HCT116 (cell line): Measurements from ENCODE around the gene TMEM40. TPM values are rescaled to one million over a fixed set of nuclear protein-coding genes. Genes with fewer than 3 reads are reported as not detected.

Experiments
- ATAC-seq: fragments of 200-7000 bp; cut with Tn5 transposase; 2 replicates; pipeline ENCODE4 v1.9.1; 2020; ENCODE audit warnings: mild to moderate bottlenecking, moderate library complexity
- BruUV-seq: library from RNA; stranded (reverse); fragments of 400-500 nt; replicated peaks from 2 replicates; lab custom pipeline; 2021; lab: Mats Ljungman, UMichigan
- CTCF ChIA-PET: fragments of 300-600 bp; sonication (Branson Sonifier 250); formaldehyde crosslinking; loops from one replicate; lab custom pipeline; 2021; ENCODE audit warnings: antibody characterized with exemption; lab: Charles Lee
- POLR2A ChIA-PET: fragments of 300-600, 350-600 bp; sonication (Branson Sonifier 250); formaldehyde crosslinking; loops from one replicate; lab custom pipeline; 2021; ENCODE audit warnings: antibody characterized with exemption; lab: Charles Lee
- RAD21 ChIA-PET, 2 experiments: fragments of 300-600 bp; sonication (Branson Sonifier 250); formaldehyde crosslinking; loops; one replicate each; lab custom pipeline; 2023; ENCODE audit warnings: low total read pairs in 2 of 2; ENCODE audit not compliant: uncharacterized antibody in 2 of 2, unreplicated experiment in 2 of 2, low non-redundant PET in 1 of 2; lab: Charles Lee
- DNase-seq: peaks from one replicate; pipeline ENCODE4 v3.0.0-alpha.2; 2010; ENCODE audit warnings: low read depth, low spot score
- H2AFZ ChIP-seq: fragments of 200-600 bp; shearing (Covaris generic), sonication (generic); 2 replicates; pipeline ENCODE4 v1.6.1; 2017; ENCODE audit warnings: low read depth, mixed run types, mixed read lengths, antibody characterized with exemption, low read length; ENCODE audit not compliant: poor library complexity, severe bottlenecking
- H3K27ac ChIP-seq: 2 replicates; pipeline ENCODE4 v1.5.1; 2012; ENCODE audit warnings: low read depth, low read length
- H3K27me3 ChIP-seq: fragments of 200-600 bp; sonication (generic); 2 replicates; pipeline ENCODE4 v1.6.1; 2016; ENCODE audit warnings: mixed run types, low read length, mixed read lengths; ENCODE audit not compliant: insufficient read depth
- H3K36me3 ChIP-seq, 2 experiments: fragments of 200-500 bp in 1 of 2; fragments of 200-600 bp in 1 of 2; sonication (Bioruptor generic) in 1 of 2; sonication (generic) in 1 of 2; 2 replicates each; pipeline versions ENCODE4 v1.5.1 to v1.6.1; 2014 to 2016; ENCODE audit warnings: low read length in 2 of 2, inconsistent platforms in 1 of 2, mixed read lengths in 1 of 2, mixed run types in 1 of 2; ENCODE audit not compliant: insufficient read depth in 2 of 2, control insufficient read depth in 1 of 2
- H3K4me1 ChIP-seq, 2 experiments: fragments of 200-600 bp in 1 of 2; sonication (generic) in 1 of 2; 2 replicates each; pipeline versions ENCODE4 v1.5.1 to v1.6.1; 2012 to 2017; ENCODE audit warnings: low read length in 2 of 2, inconsistent platforms in 1 of 2, mild to moderate bottlenecking in 1 of 2, mixed read lengths in 1 of 2, mixed run types in 1 of 2, moderate library complexity in 1 of 2; ENCODE audit not compliant: insufficient read depth in 2 of 2, control insufficient read depth in 1 of 2
- H3K4me2 ChIP-seq: fragments of 200-600 bp; sonication (generic); 2 replicates; pipeline ENCODE4 v1.6.1; 2017; ENCODE audit warnings: mixed run types, low read length, mixed read lengths
- H3K4me3 ChIP-seq, 2 experiments: fragments of 200-600 bp in 1 of 2; sonication (generic) in 1 of 2; replicated peaks in 1 of 2; 2 replicates each; pipeline ENCODE4 v1.5.1; 2011 to 2016; ENCODE audit warnings: low read length in 2 of 2, control low read depth in 1 of 2, low read depth in 1 of 2, mild to moderate bottlenecking in 1 of 2, mixed read lengths in 1 of 2, mixed run types in 1 of 2
- H3K79me2 ChIP-seq: fragments of 200-600 bp; sonication (generic); 2 replicates; pipeline ENCODE4 v1.6.1; 2017; ENCODE audit warnings: mild to moderate bottlenecking, mixed run types, low read length, moderate library complexity, mixed read lengths; ENCODE audit not compliant: insufficient read depth
- H3K9ac ChIP-seq: fragments of 200-600 bp; sonication (generic); 2 replicates; pipeline ENCODE4 v1.6.1; 2016; ENCODE audit warnings: low read length, mixed read lengths
- H3K9me2 ChIP-seq: fragments of 200-600 bp; sonication (generic), shearing (Covaris generic); 2 replicates; pipeline ENCODE4 v1.6.1; 2017; ENCODE audit warnings: mixed run types, mild to moderate bottlenecking, moderate library complexity; ENCODE audit not compliant: insufficient read depth
- H3K9me3 ChIP-seq, 2 experiments: fragments of 200-500 bp in 1 of 2; fragments of 200-600 bp in 1 of 2; sonication (Bioruptor generic) in 1 of 2; sonication (generic) in 1 of 2; 2 replicates each; pipeline ENCODE4 v1.6.1; 2014 to 2017; ENCODE audit warnings: low read length in 2 of 2, mixed read lengths in 2 of 2, inconsistent platforms in 1 of 2, low read depth in 1 of 2, mild to moderate bottlenecking in 1 of 2, mixed run types in 1 of 2, moderate library complexity in 1 of 2; ENCODE audit not compliant: control insufficient read depth in 1 of 2, insufficient read depth in 1 of 2
- H4K20me1 ChIP-seq: fragments of 200-600 bp; sonication (generic), shearing (Covaris generic); 2 replicates; pipeline ENCODE4 v1.6.1; 2017; ENCODE audit warnings: mixed run types, mild to moderate bottlenecking, moderate library complexity; ENCODE audit not compliant: insufficient read depth
- CBX3 ChIP-seq: IDR thresholded peaks from 2 replicates; pipeline ENCODE4 v1.6.1; 2012; ENCODE audit warnings: low read depth
- EGR1 ChIP-seq: IDR thresholded peaks from 2 replicates; pipeline ENCODE4 v1.6.1; 2012; ENCODE audit warnings: low read depth
- EZH2 ChIP-seq: fragments of 200-600 bp; sonication (generic); IDR thresholded peaks from 2 replicates; pipeline ENCODE4 v1.6.1; 2017; ENCODE audit warnings: antibody characterized with exemption, mixed run types
- EZH2phosphoT487 ChIP-seq: fragments of 200-600 bp; IDR thresholded peaks from 2 replicates; pipeline ENCODE4 v1.6.1; 2018; ENCODE audit warnings: antibody characterized with exemption, borderline replicate concordance
- JUND ChIP-seq: IDR thresholded peaks from 2 replicates; pipeline ENCODE4 v1.6.1; 2012
- POLR2A ChIP-seq: IDR thresholded peaks from 2 replicates; pipeline ENCODE4 v1.7.0; 2011; ENCODE audit warnings: borderline replicate concordance; ENCODE audit not compliant: insufficient read depth, insufficient read length; ENCODE audit errors: extremely low read depth
- POLR2AphosphoS5 ChIP-seq: IDR thresholded peaks from 2 replicates; pipeline ENCODE4 v1.6.1; 2011; ENCODE audit warnings: mild to moderate bottlenecking, low read depth, low read length, moderate library complexity
- SIN3A ChIP-seq: IDR thresholded peaks from 2 replicates; pipeline ENCODE4 v1.6.1; 2012; ENCODE audit warnings: low read depth
- SP1 ChIP-seq: IDR thresholded peaks from 2 replicates; pipeline ENCODE4 v1.6.1; 2012; ENCODE audit warnings: low read depth
- SRF ChIP-seq: IDR thresholded peaks from 2 replicates; pipeline ENCODE4 v1.6.1; 2012; ENCODE audit warnings: low read depth
- TCF7L2 ChIP-seq: IDR thresholded peaks from 2 replicates; pipeline ENCODE4 v1.7.0; 2011; ENCODE audit warnings: borderline replicate concordance, inconsistent platforms; ENCODE audit not compliant: insufficient read depth, insufficient read length; ENCODE audit errors: extremely low read depth
- ZFX ChIP-seq: fragments of 450-650 bp; IDR thresholded peaks from 2 replicates; pipeline ENCODE4 v1.6.1; 2017
- intact Hi-C: fragments of 100-400 bp; cut with micrococcal nuclease; formaldehyde crosslinking; loops from 2 replicates; pipeline ENCODE4 v1.10.0; 2022
- total RNA-seq: library from RNA; stranded (reverse); gene quantifications from one replicate; pipeline ENCODE4 v1.2.1, GENCODE V29; 2021; ENCODE audit not compliant: unreplicated experiment
- TF ChIP-seq, protein P1 (sequence below): IDR thresholded peaks from 2 replicates; pipeline ENCODE4 v1.6.1; 2012
- TF ChIP-seq, protein P2 (sequence below): IDR thresholded peaks from 2 replicates; pipeline ENCODE4 v1.6.1; 2012
- TF ChIP-seq, protein P3 (sequence below), 3 experiments: fragments of 200-600 bp in 1 of 3; sonication (generic) in 1 of 3; IDR thresholded peaks in 2 of 3; conservative IDR thresholded peaks in 1 of 3; 2 replicates each; pipeline ENCODE4 v1.5.1; 2012 to 2017; ENCODE audit warnings: low read depth in 2 of 3, low read length in 2 of 3, antibody characterized with exemption in 1 of 3, borderline replicate concordance in 1 of 3, control low read depth in 1 of 3, mild to moderate bottlenecking in 1 of 3, mixed read lengths in 1 of 3, mixed run types in 1 of 3, moderate library complexity in 1 of 3; ENCODE audit not compliant: insufficient read depth in 1 of 3
- TF ChIP-seq, protein P4 (sequence below): IDR thresholded peaks from 2 replicates; pipeline ENCODE4 v1.6.1; 2011; ENCODE audit warnings: mild to moderate bottlenecking, low read length, moderate library complexity; ENCODE audit not compliant: insufficient replicate concordance; ENCODE audit errors: extremely low read depth
- TF ChIP-seq, protein P5 (sequence below): IDR thresholded peaks from 2 replicates; pipeline ENCODE4 v1.6.1; 2012; ENCODE audit warnings: low read depth

Gene TMEM40
- total RNA-seq, 1 experiment from 2014 or later, result 12.3 TPM

DNA sequence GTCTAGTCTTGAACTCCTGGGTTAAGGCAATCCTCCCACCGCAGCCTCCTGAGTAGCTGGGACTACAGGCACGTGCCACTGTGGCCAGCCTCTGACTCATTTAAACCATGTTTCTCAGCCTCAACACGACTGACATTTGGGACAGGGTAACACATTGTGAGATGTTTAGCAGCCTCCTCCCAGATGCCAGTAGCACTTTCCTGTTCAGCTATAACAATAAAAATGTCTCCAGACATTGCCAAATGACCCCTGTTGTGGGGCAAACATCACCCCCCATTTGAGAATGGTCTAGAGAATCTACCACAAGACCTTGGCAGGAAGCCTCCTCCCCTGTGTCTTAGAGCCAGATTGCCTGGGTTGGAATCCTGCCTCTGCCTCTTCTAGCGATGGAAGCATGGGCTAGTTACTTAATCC lies 8.4 kb downstream of the TMEM40 start:
- CTCF ChIA-PET, result interaction anchor here (1.3 kb wide), 1 partner anchor 31 kb away, joined by 3 read pairs; no protein-coding TSS in a partner anchor
- Histone ChIP-seq H3K79me2 (no peaks in the 10 kb centered on the region), H3K36me3 (no peaks in the 10 kb centered on the region), H3K4me2 (peak overlapping the region; percentile 27), H3K27me3 (no peaks in the 10 kb centered on the region), H3K9me3 (no peaks in the 10 kb centered on the region), H3K9me2 (no peaks in the 10 kb centered on the region), H3K27ac (peak overlapping the region; percentile 49), H3K4me1 (peaks cover 15 to 53% of the 10 kb centered on the region in 2 experiments)
- no peak for DNase-seq
- RAD21 ChIA-PET, result no interaction called here
- ATAC-seq, result peak; percentile 70
- POLR2A ChIA-PET, result no interaction called here
- no peak for TF ChIP-seq EGR1
- TF ChIP-seq, protein P1, sequence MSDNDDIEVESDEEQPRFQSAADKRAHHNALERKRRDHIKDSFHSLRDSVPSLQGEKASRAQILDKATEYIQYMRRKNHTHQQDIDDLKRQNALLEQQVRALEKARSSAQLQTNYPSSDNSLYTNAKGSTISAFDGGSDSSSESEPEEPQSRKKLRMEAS, result no peak
- no peak for TF ChIP-seq POLR2A
- no peak for TF ChIP-seq SP1
- TF ChIP-seq, protein P2, sequence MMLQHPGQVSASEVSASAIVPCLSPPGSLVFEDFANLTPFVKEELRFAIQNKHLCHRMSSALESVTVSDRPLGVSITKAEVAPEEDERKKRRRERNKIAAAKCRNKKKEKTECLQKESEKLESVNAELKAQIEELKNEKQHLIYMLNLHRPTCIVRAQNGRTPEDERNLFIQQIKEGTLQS, result no peak
- TF ChIP-seq JUND, result no peak
- TF ChIP-seq, protein P3, sequence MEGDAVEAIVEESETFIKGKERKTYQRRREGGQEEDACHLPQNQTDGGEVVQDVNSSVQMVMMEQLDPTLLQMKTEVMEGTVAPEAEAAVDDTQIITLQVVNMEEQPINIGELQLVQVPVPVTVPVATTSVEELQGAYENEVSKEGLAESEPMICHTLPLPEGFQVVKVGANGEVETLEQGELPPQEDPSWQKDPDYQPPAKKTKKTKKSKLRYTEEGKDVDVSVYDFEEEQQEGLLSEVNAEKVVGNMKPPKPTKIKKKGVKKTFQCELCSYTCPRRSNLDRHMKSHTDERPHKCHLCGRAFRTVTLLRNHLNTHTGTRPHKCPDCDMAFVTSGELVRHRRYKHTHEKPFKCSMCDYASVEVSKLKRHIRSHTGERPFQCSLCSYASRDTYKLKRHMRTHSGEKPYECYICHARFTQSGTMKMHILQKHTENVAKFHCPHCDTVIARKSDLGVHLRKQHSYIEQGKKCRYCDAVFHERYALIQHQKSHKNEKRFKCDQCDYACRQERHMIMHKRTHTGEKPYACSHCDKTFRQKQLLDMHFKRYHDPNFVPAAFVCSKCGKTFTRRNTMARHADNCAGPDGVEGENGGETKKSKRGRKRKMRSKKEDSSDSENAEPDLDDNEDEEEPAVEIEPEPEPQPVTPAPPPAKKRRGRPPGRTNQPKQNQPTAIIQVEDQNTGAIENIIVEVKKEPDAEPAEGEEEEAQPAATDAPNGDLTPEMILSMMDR (IDR thresholded peaks at IDR 0.05 in 2 of 3, conservative IDR thresholded peaks at IDR 0.05 in 1 of 3; ENCODE audit: borderline replicate concordance in 1 of 3, insufficient read depth in 1 of 3, low read depth in 2 of 3, low read length in 2 of 3), result no peak
- TF ChIP-seq EZH2phosphoT487, result no peak
- no peak for TF ChIP-seq SIN3A
- TF ChIP-seq, protein P4, sequence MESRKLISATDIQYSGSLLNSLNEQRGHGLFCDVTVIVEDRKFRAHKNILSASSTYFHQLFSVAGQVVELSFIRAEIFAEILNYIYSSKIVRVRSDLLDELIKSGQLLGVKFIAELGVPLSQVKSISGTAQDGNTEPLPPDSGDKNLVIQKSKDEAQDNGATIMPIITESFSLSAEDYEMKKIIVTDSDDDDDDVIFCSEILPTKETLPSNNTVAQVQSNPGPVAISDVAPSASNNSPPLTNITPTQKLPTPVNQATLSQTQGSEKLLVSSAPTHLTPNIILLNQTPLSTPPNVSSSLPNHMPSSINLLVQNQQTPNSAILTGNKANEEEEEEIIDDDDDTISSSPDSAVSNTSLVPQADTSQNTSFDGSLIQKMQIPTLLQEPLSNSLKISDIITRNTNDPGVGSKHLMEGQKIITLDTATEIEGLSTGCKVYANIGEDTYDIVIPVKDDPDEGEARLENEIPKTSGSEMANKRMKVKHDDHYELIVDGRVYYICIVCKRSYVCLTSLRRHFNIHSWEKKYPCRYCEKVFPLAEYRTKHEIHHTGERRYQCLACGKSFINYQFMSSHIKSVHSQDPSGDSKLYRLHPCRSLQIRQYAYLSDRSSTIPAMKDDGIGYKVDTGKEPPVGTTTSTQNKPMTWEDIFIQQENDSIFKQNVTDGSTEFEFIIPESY, result no peak
- TF ChIP-seq POLR2AphosphoS5, result no peak
- no peak for TF ChIP-seq SRF
- TF ChIP-seq, protein P5, sequence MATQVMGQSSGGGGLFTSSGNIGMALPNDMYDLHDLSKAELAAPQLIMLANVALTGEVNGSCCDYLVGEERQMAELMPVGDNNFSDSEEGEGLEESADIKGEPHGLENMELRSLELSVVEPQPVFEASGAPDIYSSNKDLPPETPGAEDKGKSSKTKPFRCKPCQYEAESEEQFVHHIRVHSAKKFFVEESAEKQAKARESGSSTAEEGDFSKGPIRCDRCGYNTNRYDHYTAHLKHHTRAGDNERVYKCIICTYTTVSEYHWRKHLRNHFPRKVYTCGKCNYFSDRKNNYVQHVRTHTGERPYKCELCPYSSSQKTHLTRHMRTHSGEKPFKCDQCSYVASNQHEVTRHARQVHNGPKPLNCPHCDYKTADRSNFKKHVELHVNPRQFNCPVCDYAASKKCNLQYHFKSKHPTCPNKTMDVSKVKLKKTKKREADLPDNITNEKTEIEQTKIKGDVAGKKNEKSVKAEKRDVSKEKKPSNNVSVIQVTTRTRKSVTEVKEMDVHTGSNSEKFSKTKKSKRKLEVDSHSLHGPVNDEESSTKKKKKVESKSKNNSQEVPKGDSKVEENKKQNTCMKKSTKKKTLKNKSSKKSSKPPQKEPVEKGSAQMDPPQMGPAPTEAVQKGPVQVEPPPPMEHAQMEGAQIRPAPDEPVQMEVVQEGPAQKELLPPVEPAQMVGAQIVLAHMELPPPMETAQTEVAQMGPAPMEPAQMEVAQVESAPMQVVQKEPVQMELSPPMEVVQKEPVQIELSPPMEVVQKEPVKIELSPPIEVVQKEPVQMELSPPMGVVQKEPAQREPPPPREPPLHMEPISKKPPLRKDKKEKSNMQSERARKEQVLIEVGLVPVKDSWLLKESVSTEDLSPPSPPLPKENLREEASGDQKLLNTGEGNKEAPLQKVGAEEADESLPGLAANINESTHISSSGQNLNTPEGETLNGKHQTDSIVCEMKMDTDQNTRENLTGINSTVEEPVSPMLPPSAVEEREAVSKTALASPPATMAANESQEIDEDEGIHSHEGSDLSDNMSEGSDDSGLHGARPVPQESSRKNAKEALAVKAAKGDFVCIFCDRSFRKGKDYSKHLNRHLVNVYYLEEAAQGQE, result no peak
- no peak for TF ChIP-seq EZH2
- TF ChIP-seq ZFX, result no peak
- no peak for TF ChIP-seq CBX3
- no peak for TF ChIP-seq TCF7L2
- TF ChIP-seq, all 23 proteins: peak for 0
- BruUV-seq, result no TSS peak
- no peak overlapping the region for H3K4me3 ChIP-seq
- intact Hi-C loops, result no loop called here
- H4K20me1 ChIP-seq, result no peaks in the 10 kb centered on the region
- peak overlapping the region; percentile 73 for H2AFZ ChIP-seq
- peak overlapping the region; percentile 31 for H3K9ac ChIP-seq
